Inflammatory macrophage treated with lipopolysaccharide for 1 hour (primary cell): Measurements from ENCODE around the gene NAV1.
"Not testable (repeated sequence)": the region's sequence is repeated elsewhere in the genome, so short reads cannot be mapped to it uniquely, and the experiment has no call there.

Experiments
- DNase-seq, 2 donors: peaks; one replicate each; pipeline ENCODE4 v3.0.0-alpha.2; 2020 to 2022

Gene NAV1

GRCh38 chr1:201538612-201539551 is at the start of gene NAV1:
TSS of gene NAV1 (plus strand) at chr1:201539127. CDS start at chr1:201622885, 83,758 bp downstream.
- no peak for DNase-seq

- DNase-seq: peak; percentile 38 to 50
These were observed 49.2 kb upstream of the NAV1 start for GRCh38 chr1:201489643-201490261.

GRCh38 chr1:201490708-201491131 is 48.2 kb upstream of the NAV1 start:
- DNase-seq: no peak

- no peak for DNase-seq
These were observed 46.9 kb upstream of the NAV1 start for GRCh38 chr1:201491896-201492511.

- DNase-seq: not testable (repeated sequence)
These were observed 45.8 kb upstream of the NAV1 start for GRCh38 chr1:201493026-201493656.

- no peak for DNase-seq
These were observed 44.9 kb upstream of the NAV1 start for GRCh38 chr1:201493757-201494617.

GRCh38 chr1:201495551-201496295 is 43.2 kb upstream of the NAV1 start:
- no peak for DNase-seq

- no peak for DNase-seq
These were observed 42.6 kb upstream of the NAV1 start for GRCh38 chr1:201496296-201496690.

GRCh38 chr1:201497935-201498509 is 40.9 kb upstream of the NAV1 start:
- DNase-seq: no peak

GRCh38 chr1:201498621-201499020 is 40.3 kb upstream of the NAV1 start:
- DNase-seq: no peak

- DNase-seq: no peak
These were observed 39.7 kb upstream of the NAV1 start for GRCh38 chr1:201499191-201499590.

GRCh38 chr1:201499795-201500669 is 38.9 kb upstream of the NAV1 start:
- no peak for DNase-seq

GRCh38 chr1:201500670-201501120 is 38.2 kb upstream of the NAV1 start:
- no peak for DNase-seq

GRCh38 chr1:201501144-201501543 is 37.8 kb upstream of the NAV1 start:
- no peak for DNase-seq

- DNase-seq: no peak
These were observed 37.0 kb upstream of the NAV1 start for GRCh38 chr1:201501812-201502510.

GRCh38 chr1:201502511-201502857 is 36.4 kb upstream of the NAV1 start:
- no peak for DNase-seq

- DNase-seq: peak in 1 of 2 donors; percentile 34
These were observed 35.3 kb upstream of the NAV1 start for GRCh38 chr1:201503397-201504176.

GRCh38 chr1:201504179-201504631 is 34.7 kb upstream of the NAV1 start:
- DNase-seq: no peak
